GM19468 (cell line): ENCODE measurements around the gene RACK1.
"Not testable (repeated sequence)": the region's sequence is repeated elsewhere in the genome, so short reads cannot be mapped to it uniquely, and the experiment has no call there.

Experiments used
- ATAC-seq: cut with Tn5 transposase; IDR thresholded peaks from one replicate; pipeline ENCODE4 v1.9.1; 2021; ENCODE audit warnings: mild to moderate bottlenecking, moderate library complexity, moderate number of reproducible peaks; ENCODE audit not compliant: unreplicated experiment; ENCODE audit errors: extremely low read depth

The RACK1 gene

GRCh38 chr5:181217111-181217802 is 26.4 kb downstream of the RACK1 start:
- ATAC-seq = no peak

- ATAC-seq = no peak
Observed at GRCh38 chr5:181215997-181216989, 27.4 kb downstream of the RACK1 start.

GRCh38 chr5:181214249-181214648 is 29.5 kb downstream of the RACK1 start:
- not testable (repeated sequence) for ATAC-seq

GRCh38 chr5:181212934-181213333 is 30.8 kb downstream of the RACK1 start:
- no peak for ATAC-seq

DNA sequence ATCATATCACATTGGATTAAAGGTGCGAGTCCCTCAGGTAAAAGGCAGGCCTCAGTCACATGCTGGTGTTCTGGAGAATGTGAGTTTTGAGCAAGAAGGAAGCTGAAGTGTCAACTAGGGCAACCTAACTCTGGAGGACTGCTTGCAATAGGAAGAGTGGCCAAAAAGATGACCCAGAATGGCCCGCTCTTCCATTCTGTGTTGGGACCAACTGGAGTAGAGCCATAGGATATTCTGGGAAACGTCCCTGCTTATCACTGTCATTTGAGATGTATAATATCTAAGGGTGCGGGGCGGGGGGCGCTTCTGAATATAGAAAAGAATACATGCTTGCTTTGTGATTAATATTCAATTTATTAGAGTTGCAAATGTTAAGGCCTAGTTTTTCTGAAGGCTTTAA is 31.6 kb downstream of the RACK1 start:
- no peak for ATAC-seq

- no peak for ATAC-seq
Observed at GRCh38 chr5:181211208-181211607, 32.5 kb downstream of the RACK1 start.

DNA sequence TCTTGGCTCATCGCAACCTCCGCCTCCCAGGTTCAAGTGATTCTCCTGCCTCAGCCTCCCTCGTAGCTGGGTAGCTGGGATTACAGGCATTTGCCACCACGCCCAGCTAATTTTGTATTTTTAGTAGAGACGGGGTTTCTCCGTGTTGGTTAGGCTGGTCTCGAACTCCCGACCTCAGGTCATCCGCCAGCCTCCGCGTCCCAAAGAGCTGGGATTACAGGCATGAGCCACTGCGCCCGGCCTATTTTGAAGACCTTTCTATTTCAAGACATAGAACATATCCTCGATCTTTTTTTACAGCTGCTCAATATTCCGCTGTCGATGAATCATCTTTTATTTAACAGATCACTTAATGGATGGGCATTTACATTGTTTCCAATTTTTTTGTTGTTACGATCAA is 33.0 kb downstream of the RACK1 start:
- not testable (repeated sequence) for ATAC-seq

GRCh38 chr5:181210148-181210547 is 33.6 kb downstream of the RACK1 start:
- ATAC-seq = not testable (repeated sequence)

GRCh38 chr5:181209006-181209405 is 34.7 kb downstream of the RACK1 start:
- ATAC-seq = not testable (repeated sequence)

DNA sequence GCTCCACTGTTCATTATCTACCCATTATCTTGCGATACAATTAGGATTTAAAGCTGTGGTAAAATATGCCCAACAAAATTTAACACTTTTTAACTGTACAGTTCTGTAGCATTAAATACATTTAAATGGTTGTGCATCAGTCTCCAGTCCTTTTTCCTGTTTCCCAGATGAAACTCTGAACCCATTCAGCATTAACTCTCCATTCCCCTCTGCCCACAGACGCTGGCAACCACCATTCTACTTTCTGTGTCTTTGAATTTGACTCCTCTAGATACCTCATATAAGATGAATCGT is 35.8 kb downstream of the RACK1 start:
- no peak for ATAC-seq

- no peak for ATAC-seq
Observed at GRCh38 chr5:181207214-181207959, 36.3 kb downstream of the RACK1 start.

GRCh38 chr5:181205761-181206649 is 37.7 kb downstream of the RACK1 start:
- ATAC-seq = no peak

GRCh38 chr5:181204826-181205760 is 38.6 kb downstream of the RACK1 start, which contains the start of gene TRIM7:
Gene TRIM7, minus strand, starts transcription at chr5:181205196. Its CDS starts 86 bp downstream, at chr5:181205110.
- ATAC-seq = no peak

- ATAC-seq = no peak
Observed at GRCh38 chr5:181204113-181204825, 39.4 kb downstream of the RACK1 start.

- no peak for ATAC-seq
Observed at GRCh38 chr5:181203777-181204112, 40.0 kb downstream of the RACK1 start.

GRCh38 chr5:181203093-181203711 is 40.5 kb downstream of the RACK1 start:
- ATAC-seq = no peak

DNA sequence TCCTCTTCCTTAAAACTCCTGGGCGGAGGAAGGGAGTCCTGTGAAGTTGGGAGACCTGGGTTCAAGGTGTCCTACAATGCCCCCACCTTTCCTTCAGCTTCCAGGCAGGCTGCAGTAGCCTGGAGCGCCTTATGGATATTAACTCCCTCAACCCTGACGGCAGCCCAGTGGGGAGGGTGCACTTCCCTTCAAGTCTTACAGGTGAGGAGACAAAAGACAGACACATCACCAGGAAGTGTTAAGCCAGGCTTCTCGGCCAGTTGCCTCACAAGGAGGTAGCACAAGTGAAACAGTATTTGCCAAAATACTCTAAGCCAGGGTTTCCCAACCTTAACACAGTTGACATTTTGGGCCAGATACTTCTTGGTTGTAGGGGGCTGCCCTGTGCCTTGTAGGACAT is 42.9 kb downstream of the RACK1 start:
- no peak for ATAC-seq
